ENCODE data around the gene LINGO3.
"Not testable (repeated sequence)": the region's sequence is repeated elsewhere in the genome, so short reads cannot be mapped to it uniquely, and the experiment has no call there.

The LINGO3 gene

GRCh38 chr19:2303211-2303798 lies 4.6 kb downstream of the LINGO3 start:
- no peak for DNase-seq

- no peak for DNase-seq
These were observed 5.4 kb downstream of the LINGO3 start for GRCh38 chr19:2302319-2303210.

GRCh38 chr19:2300533-2300932 lies 7.4 kb downstream of the LINGO3 start:
- no peak for DNase-seq

- no peak for DNase-seq
These were observed 11.8 kb downstream of the LINGO3 start for GRCh38 chr19:2296141-2296540.

GRCh38 chr19:2294687-2295335 lies 13.1 kb downstream of the LINGO3 start:
- peak in 1 of 2 experiments; percentile 67 for DNase-seq

- no peak for DNase-seq
These were observed 16.7 kb downstream of the LINGO3 start for GRCh38 chr19:2291185-2291751.

GRCh38 chr19:2290441-2291184 lies 17.3 kb downstream of the LINGO3 start:
- no peak for DNase-seq

GRCh38 chr19:2289714-2290435 lies 18.1 kb downstream of the LINGO3 start:
- no peak for DNase-seq

- DNase-seq: no peak
These were observed 18.9 kb downstream of the LINGO3 start for GRCh38 chr19:2288818-2289713.

- no peak for DNase-seq
These were observed 19.6 kb downstream of the LINGO3 start for GRCh38 chr19:2288338-2288817.

- no peak for DNase-seq
These were observed 20.2 kb downstream of the LINGO3 start for GRCh38 chr19:2287585-2288337.

GRCh38 chr19:2286402-2287140 lies 21.4 kb downstream of the LINGO3 start:
- DNase-seq: no peak

- no peak for DNase-seq
These were observed 24.0 kb downstream of the LINGO3 start for GRCh38 chr19:2283835-2284507.

GRCh38 chr19:2282862-2283237 lies 25.1 kb downstream of the LINGO3 start:
- no peak for DNase-seq

- no peak for DNase-seq
These were observed 25.7 kb downstream of the LINGO3 start, which contains the start of gene PEAK3 for GRCh38 chr19:2282062-2282861. Gene PEAK3, minus strand, starts transcription at chr19:2282175. Its CDS starts 1,244 bp downstream, at chr19:2280931.

GRCh38 chr19:2281265-2282061 lies 26.5 kb downstream of the LINGO3 start:
- not testable (repeated sequence) for DNase-seq

Data from NCI-H446 (cell line).